ENCODE results near the gene ARRDC5. TPM values are rescaled to one million over a fixed set of nuclear protein-coding genes. Genes with fewer than 3 reads are reported as not detected.

Gene ARRDC5
- total and polyA plus RNA-seq, 2 of the 13 experiments (the other 11 are each of a cell fraction or from before 2014, with no cell fraction given) = not detected

DNA sequence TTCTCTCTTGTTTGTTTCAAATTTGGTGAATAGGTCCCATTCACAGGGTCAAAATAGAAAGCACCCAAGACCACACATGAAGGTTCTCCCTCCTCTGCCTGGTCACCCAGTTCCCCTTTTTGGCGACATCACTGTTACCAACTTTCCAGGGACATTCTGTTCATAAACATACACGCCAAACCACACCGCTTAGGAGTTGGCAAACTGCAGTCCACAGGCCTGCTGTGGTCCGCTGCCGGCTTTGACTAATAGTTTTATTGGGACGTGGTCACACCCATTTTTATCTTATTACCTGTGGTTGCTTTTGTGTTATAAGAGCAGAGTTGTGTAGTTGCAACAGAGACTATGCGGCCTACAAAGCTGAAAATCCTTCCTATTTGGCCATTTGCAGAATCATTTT, 30.8 kb upstream of the ARRDC5 start (continued):
- TF ChIP-seq, protein P1, sequence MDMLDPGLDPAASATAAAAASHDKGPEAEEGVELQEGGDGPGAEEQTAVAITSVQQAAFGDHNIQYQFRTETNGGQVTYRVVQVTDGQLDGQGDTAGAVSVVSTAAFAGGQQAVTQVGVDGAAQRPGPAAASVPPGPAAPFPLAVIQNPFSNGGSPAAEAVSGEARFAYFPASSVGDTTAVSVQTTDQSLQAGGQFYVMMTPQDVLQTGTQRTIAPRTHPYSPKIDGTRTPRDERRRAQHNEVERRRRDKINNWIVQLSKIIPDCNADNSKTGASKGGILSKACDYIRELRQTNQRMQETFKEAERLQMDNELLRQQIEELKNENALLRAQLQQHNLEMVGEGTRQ (IDR thresholded peaks at IDR 0.05; ENCODE audit: low read depth, low read length) = no peak
- TF ChIP-seq, protein P1 (CRISPR knock-in tag; IDR thresholded peaks at IDR 0.05; ENCODE audit: borderline replicate concordance) = no peak
- TF ChIP-seq ZNF720 (CRISPR knock-in tag; IDR thresholded peaks at IDR 0.05) = no peak

DNA sequence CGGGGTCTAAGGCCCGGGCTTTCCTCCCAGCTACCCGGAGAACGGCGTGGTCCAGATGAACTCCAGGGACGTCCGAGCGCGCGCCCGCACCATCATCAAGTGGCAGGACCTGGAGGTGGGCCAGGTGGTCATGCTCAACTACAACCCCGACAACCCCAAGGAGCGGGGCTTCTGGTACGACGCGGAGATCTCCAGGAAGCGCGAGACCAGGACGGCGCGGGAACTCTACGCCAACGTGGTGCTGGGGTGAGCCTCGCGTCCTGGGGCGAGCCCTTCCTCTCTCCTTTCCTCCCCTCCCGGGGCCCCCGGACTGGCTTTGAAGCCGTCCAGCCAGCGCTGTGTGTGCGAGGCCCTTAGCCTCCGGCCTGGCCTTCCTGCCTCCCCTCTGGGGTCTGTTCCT, 30.0 kb upstream of the ARRDC5 start:
- Histone ChIP-seq H3K4me2 (ENCODE audit: low read depth, low read length) (no peak overlapping the region), H3K79me2 (ENCODE audit: insufficient read depth, low read length) (peaks cover 2% of the 10 kb centered on the region), H4K20me1 (ENCODE audit: insufficient read depth, low read length) (no peaks in the 10 kb centered on the region), H3K9ac (ENCODE audit: insufficient read depth, low read depth, low read length) (no peak overlapping the region), H3K36me3 (replicated peaks in 1 of 2; ENCODE audit: control insufficient read depth in 1 of 2, insufficient read depth in 2 of 2, low read length in 2 of 2) (peaks cover 20 to 68% of the 10 kb centered on the region in 2 experiments), H3K27ac (ENCODE audit: extremely low read length, insufficient read depth, low read length) (no peak overlapping the region), H3K4me1 (ENCODE audit: insufficient read depth, low read length) (no peaks in the 10 kb centered on the region), H3K9me3 (ENCODE audit: low read length) (no peaks in the 10 kb centered on the region), H2AFZ (ENCODE audit: low read length) (no peak overlapping the region), H3K4me3 (replicated peaks in 1 of 3; ENCODE audit: insufficient read depth in 1 of 3, low read depth in 2 of 3, low read length in 3 of 3) (no peak overlapping the region), H3K27me3 (ENCODE audit: control insufficient read depth in 1 of 2, insufficient read depth in 2 of 2, low read length in 2 of 2) (no peaks in the 10 kb centered on the region; a peak in 1 of 5 replicates)
- DNase-seq (ENCODE audit: low spot score) (no peak), FAIRE-seq (no peak), ATAC-seq (no peak)
- intact Hi-C loops (cut with micrococcal nuclease; ENCODE audit: unreplicated experiment) = no loop called here
- POLR2A ChIA-PET = no interaction called here
- WGBS (ENCODE audit: low lambda C conversion rate) = 98% methylated on average over 32 of the region's 32 CpGs
- TF ChIP-seq MAF1 (CRISPR knock-in tag; IDR thresholded peaks at IDR 0.05; ENCODE audit: borderline replicate concordance) = no peak
- 0 out of 2 replicates have a peak, but pooled peaks have one; percentile 18 for TF ChIP-seq RBFOX2 (IDR thresholded peaks at IDR 0.05; ENCODE audit: low read depth, low read length)
- BruUV-seq (replicated peaks) = no TSS peak
- in situ Hi-C loops (cut with HindIII; ENCODE audit: extremely low pct_ligation_motif_present, low pct_unique_long_range_greater_than_20kb) = no loop called here
- CTCF ChIA-PET (ENCODE audit: low intra/inter-chr PET ratio, low total read pairs) = no interaction called here

DNA sequence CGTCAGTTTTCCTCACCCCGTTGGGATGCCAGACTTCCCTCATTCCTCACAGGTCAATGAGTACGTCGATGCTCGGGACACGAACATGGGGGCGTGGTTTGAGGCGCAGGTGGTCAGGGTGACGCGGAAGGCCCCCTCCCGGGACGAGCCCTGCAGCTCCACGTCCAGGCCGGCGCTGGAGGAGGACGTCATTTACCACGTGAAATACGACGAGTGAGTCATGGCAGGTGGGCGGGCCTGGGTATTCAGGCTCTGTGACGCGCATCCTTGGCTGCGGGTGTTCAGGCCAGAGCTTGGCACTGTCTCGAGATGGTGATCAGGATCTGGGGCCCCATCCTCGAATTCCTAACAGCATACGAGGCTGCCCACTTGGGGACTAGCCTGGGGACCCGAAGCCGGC, 28.0 kb upstream of the ARRDC5 start:
- Histone ChIP-seq H3K79me2 (ENCODE audit: insufficient read depth, low read length) (peaks cover 11% of the 10 kb centered on the region), H3K27me3 (ENCODE audit: control insufficient read depth in 1 of 2, insufficient read depth in 2 of 2, low read length in 2 of 2) (no peaks in the 10 kb centered on the region; a peak in 1 of 5 replicates), H2AFZ (ENCODE audit: low read length) (no peak overlapping the region), H3K27ac (ENCODE audit: extremely low read length, insufficient read depth, low read length) (no peak overlapping the region), H4K20me1 (ENCODE audit: insufficient read depth, low read length) (no peaks in the 10 kb centered on the region), H3K9ac (ENCODE audit: insufficient read depth, low read depth, low read length) (no peak overlapping the region), H3K36me3 (replicated peaks in 1 of 2; ENCODE audit: control insufficient read depth in 1 of 2, insufficient read depth in 2 of 2, low read length in 2 of 2) (peaks cover 20 to 60% of the 10 kb centered on the region in 2 experiments), H3K4me1 (ENCODE audit: insufficient read depth, low read length) (no peaks in the 10 kb centered on the region), H3K4me2 (ENCODE audit: low read depth, low read length) (no peak overlapping the region), H3K9me3 (ENCODE audit: low read length) (no peaks in the 10 kb centered on the region), H3K4me3 (replicated peaks in 1 of 3; ENCODE audit: insufficient read depth in 1 of 3, low read depth in 2 of 3, low read length in 3 of 3) (no peak overlapping the region)
- ATAC-seq (no peak), DNase-seq (ENCODE audit: low spot score) (no peak), FAIRE-seq (no peak)
- ChIA-PET CTCF (ENCODE audit: low intra/inter-chr PET ratio, low total read pairs) (no interaction called here), POLR2A (no interaction called here)
- BruUV-seq (replicated peaks) = no TSS peak
- in situ Hi-C loops (cut with HindIII; ENCODE audit: extremely low pct_ligation_motif_present, low pct_unique_long_range_greater_than_20kb) = no loop called here
- 96% methylated on average over 26 of the region's 28 CpGs for WGBS (ENCODE audit: low lambda C conversion rate)
- peak; percentile 52 for TF ChIP-seq AGO2 (optimal IDR thresholded peaks at IDR 0.05; ENCODE audit: low read depth, low read length)
- no peak for TF ChIP-seq THAP11 (CRISPR knock-in tag; IDR thresholded peaks at IDR 0.05)
- intact Hi-C loops (cut with micrococcal nuclease; ENCODE audit: unreplicated experiment) = no loop called here
